ENCODE data around the gene PSMB11.

DNA sequence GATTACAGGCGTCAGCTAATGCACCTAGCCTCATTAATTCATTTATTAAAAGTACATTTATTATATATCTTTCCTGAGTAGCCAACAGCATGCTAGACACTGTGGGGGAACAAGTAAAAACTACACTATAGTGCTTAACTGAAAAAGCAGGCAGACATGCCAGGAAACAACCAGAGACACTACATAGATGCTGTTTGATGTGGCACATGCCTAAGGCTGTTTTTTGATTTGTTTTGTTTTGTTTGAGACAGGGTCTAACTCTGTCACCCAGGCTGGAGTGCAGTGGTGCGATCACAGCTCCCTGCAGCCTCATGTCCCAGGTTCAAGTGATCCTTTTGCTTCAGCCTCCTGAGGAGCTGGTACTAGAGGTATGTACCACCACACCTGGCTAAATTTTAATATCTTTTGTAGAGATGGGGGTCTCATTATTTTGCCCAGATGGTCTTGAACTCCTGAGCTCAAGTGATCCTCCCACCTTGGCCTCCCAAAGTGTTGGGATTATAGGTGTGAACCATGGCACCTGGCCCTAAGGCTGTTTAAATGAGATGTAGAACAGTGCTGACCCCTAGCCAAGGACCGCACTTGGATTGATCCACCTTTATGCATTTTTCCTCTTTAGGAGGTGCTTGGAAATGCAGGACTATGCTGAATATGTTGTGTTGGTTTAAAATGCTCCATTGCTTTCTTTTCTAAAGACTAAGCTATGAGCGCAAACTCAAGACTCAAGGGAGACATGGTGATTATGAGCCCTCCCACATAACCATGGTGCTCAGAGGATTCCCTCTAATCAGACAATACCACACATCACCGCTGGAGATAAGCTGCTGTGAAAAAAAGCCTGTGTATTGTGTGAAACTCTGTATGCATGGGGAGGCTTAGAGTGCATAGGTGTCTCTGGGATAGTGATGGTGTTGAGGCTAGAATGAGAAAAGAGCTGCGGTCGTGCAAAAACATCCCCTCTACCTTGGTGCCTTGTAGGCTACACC, 21.6 kb upstream of the PSMB11 start:
- TF ChIP-seq, protein P1, sequence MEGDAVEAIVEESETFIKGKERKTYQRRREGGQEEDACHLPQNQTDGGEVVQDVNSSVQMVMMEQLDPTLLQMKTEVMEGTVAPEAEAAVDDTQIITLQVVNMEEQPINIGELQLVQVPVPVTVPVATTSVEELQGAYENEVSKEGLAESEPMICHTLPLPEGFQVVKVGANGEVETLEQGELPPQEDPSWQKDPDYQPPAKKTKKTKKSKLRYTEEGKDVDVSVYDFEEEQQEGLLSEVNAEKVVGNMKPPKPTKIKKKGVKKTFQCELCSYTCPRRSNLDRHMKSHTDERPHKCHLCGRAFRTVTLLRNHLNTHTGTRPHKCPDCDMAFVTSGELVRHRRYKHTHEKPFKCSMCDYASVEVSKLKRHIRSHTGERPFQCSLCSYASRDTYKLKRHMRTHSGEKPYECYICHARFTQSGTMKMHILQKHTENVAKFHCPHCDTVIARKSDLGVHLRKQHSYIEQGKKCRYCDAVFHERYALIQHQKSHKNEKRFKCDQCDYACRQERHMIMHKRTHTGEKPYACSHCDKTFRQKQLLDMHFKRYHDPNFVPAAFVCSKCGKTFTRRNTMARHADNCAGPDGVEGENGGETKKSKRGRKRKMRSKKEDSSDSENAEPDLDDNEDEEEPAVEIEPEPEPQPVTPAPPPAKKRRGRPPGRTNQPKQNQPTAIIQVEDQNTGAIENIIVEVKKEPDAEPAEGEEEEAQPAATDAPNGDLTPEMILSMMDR (IDR thresholded peaks at IDR 0.05), result no peak
- TF ChIP-seq POLR2A (IDR thresholded peaks at IDR 0.05), result no peak
